PFSK-1 (cell line): ENCODE data around the gene POLR3A.

Experiments used
- FOXP2 ChIP-seq: optimal IDR thresholded peaks from 2 replicates; pipeline ENCODE3; 2011; ENCODE audit warnings: borderline replicate concordance, control low read depth, inconsistent platforms; ENCODE audit not compliant: insufficient read depth; ENCODE audit errors: extremely low read length, extremely low read depth
- POLR2AphosphoS5 ChIP-seq: IDR thresholded peaks from 2 replicates; pipeline ENCODE4 v1.6.1; 2012; ENCODE audit warnings: low read depth, mild to moderate bottlenecking, control low read depth, low read length, moderate library complexity
- SIN3A ChIP-seq: IDR thresholded peaks from 2 replicates; pipeline ENCODE4 v1.6.1; 2012; ENCODE audit warnings: mild to moderate bottlenecking, low read length, moderate library complexity, borderline replicate concordance; ENCODE audit not compliant: insufficient read depth
- TAF1 ChIP-seq: IDR thresholded peaks from 2 replicates; pipeline ENCODE4 v1.6.1; 2012; ENCODE audit warnings: low read length, control low read depth, borderline replicate concordance; ENCODE audit not compliant: insufficient read depth
- TF ChIP-seq, protein P1 (sequence below), 2 experiments: IDR thresholded peaks; 2 replicates each; pipeline versions ENCODE4 v1.6.1 to v1.8.0; 2011 to 2012; ENCODE audit warnings: low read depth in 2 of 2, low read length in 2 of 2, control low read depth in 1 of 2, inconsistent platforms in 1 of 2, mild to moderate bottlenecking in 1 of 2, moderate library complexity in 1 of 2; ENCODE audit not compliant: insufficient read depth in 1 of 2

The POLR3A gene

GRCh38 chr10:78045856-78046255 lies 16.5 kb upstream of the POLR3A start:
- TF ChIP-seq TAF1 (no peak), POLR2AphosphoS5 (no peak), FOXP2 (no peak), SIN3A (no peak)
- TF ChIP-seq, protein P1, sequence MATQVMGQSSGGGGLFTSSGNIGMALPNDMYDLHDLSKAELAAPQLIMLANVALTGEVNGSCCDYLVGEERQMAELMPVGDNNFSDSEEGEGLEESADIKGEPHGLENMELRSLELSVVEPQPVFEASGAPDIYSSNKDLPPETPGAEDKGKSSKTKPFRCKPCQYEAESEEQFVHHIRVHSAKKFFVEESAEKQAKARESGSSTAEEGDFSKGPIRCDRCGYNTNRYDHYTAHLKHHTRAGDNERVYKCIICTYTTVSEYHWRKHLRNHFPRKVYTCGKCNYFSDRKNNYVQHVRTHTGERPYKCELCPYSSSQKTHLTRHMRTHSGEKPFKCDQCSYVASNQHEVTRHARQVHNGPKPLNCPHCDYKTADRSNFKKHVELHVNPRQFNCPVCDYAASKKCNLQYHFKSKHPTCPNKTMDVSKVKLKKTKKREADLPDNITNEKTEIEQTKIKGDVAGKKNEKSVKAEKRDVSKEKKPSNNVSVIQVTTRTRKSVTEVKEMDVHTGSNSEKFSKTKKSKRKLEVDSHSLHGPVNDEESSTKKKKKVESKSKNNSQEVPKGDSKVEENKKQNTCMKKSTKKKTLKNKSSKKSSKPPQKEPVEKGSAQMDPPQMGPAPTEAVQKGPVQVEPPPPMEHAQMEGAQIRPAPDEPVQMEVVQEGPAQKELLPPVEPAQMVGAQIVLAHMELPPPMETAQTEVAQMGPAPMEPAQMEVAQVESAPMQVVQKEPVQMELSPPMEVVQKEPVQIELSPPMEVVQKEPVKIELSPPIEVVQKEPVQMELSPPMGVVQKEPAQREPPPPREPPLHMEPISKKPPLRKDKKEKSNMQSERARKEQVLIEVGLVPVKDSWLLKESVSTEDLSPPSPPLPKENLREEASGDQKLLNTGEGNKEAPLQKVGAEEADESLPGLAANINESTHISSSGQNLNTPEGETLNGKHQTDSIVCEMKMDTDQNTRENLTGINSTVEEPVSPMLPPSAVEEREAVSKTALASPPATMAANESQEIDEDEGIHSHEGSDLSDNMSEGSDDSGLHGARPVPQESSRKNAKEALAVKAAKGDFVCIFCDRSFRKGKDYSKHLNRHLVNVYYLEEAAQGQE (IDR thresholded peaks at IDR 0.05; ENCODE audit: insufficient read depth in 1 of 2, low read depth in 2 of 2, low read length in 2 of 2) = no peak

GRCh38 chr10:78045237-78045636 lies 15.9 kb upstream of the POLR3A start:
- TF ChIP-seq FOXP2 (no peak), POLR2AphosphoS5 (no peak), SIN3A (no peak), TAF1 (no peak)
- TF ChIP-seq, protein P1 (IDR thresholded peaks at IDR 0.05; ENCODE audit: insufficient read depth in 1 of 2, low read depth in 2 of 2, low read length in 2 of 2) = no peak

GRCh38 chr10:78044699-78045098 lies 15.4 kb upstream of the POLR3A start:
- TF ChIP-seq POLR2AphosphoS5 (no peak), TAF1 (no peak), SIN3A (no peak), FOXP2 (no peak)
- TF ChIP-seq, protein P1 (IDR thresholded peaks at IDR 0.05; ENCODE audit: insufficient read depth in 1 of 2, low read depth in 2 of 2, low read length in 2 of 2) = no peak

GRCh38 chr10:78044179-78044578 lies 14.9 kb upstream of the POLR3A start:
- TF ChIP-seq, protein P1 (IDR thresholded peaks at IDR 0.05; ENCODE audit: insufficient read depth in 1 of 2, low read depth in 2 of 2, low read length in 2 of 2) = no peak
- no peak for TF ChIP-seq TAF1
- TF ChIP-seq SIN3A = no peak
- TF ChIP-seq POLR2AphosphoS5 = no peak
- TF ChIP-seq FOXP2 = no peak

DNA sequence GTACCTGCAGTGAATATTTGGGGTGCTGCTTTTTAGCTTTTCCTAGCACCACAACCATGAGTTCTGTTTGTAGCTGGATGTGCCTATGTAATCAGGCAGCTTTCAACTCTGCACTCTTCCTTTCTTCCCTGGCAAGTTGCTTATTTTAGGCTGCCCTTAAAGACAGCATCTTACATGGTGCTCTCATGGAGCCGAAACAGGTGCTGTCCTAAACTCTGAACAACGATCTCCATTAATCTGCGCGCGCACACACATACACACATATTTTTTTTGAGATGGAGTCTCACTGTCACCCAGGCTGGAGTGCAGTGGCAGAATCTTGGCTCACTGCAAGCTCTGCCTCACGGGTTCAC lies 13.4 kb upstream of the POLR3A start:
- TF ChIP-seq SIN3A (no peak), FOXP2 (no peak), POLR2AphosphoS5 (no peak; the same call in 1 of the 2 replicates), TAF1 (no peak)
- TF ChIP-seq, protein P1 (IDR thresholded peaks at IDR 0.05; ENCODE audit: insufficient read depth in 1 of 2, low read depth in 2 of 2, low read length in 2 of 2) = no peak
